Mammary epithelial cell (primary cell): ENCODE results near the gene TIE1.

Experiments
- CTCF ChIP-seq, 2 donors: IDR thresholded peaks in 1 of 2; conservative IDR thresholded peaks in 1 of 2; 2 replicates each; pipeline ENCODE4 v1.5.1; 2011 to 2012; ENCODE audit warnings: inconsistent platforms in 2 of 2, low read length in 2 of 2, mild to moderate bottlenecking in 2 of 2, control low read depth in 1 of 2, low read depth in 1 of 2; ENCODE audit not compliant: insufficient read depth in 1 of 2; ENCODE audit errors: extremely low read depth in 1 of 2
- EZH2 ChIP-seq: IDR thresholded peaks from 2 replicates; pipeline ENCODE4 v1.6.1; 2012; ENCODE audit warnings: low read length, inconsistent platforms, borderline replicate concordance

GRCh38 chr1:43368646-43369020 lies 67.9 kb downstream of the TIE1 start:
- TF ChIP-seq CTCF (conservative IDR thresholded peaks at IDR 0.05 in 1 of 2, IDR thresholded peaks at IDR 0.05 in 1 of 2; ENCODE audit: extremely low read depth in 1 of 2, insufficient read depth in 1 of 2, low read depth in 1 of 2, low read length in 2 of 2) (no peak), EZH2 (no peak)
